HG02571 (cell line): ENCODE data around the gene TENM3.

Source experiments
- ATAC-seq: cut with Tn5 transposase; IDR thresholded peaks from one replicate; pipeline ENCODE4 v1.9.1; 2021; ENCODE audit warnings: mild to moderate bottlenecking, moderate library complexity; ENCODE audit not compliant: unreplicated experiment

Gene TENM3

DNA sequence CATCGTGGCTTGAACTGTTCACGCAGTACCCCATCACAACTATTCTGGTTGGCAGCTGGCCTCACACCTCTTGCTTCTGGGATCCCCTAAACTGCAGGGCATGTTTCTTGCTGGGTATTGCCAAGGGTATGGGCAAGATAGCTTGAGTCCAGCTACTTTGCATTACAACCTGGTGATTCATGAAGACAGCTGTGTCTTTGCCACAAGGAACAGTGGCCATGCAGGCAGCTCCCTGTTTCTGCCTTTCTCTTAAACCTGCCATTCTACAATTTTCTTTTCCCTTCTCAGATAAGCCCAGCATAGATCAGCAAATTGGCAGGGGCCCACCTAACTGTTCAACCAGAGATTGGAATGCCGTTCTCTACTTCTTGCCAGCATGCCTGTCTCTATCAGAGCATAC, 42.8 kb downstream of the TENM3 start:
- ATAC-seq, result no peak

DNA sequence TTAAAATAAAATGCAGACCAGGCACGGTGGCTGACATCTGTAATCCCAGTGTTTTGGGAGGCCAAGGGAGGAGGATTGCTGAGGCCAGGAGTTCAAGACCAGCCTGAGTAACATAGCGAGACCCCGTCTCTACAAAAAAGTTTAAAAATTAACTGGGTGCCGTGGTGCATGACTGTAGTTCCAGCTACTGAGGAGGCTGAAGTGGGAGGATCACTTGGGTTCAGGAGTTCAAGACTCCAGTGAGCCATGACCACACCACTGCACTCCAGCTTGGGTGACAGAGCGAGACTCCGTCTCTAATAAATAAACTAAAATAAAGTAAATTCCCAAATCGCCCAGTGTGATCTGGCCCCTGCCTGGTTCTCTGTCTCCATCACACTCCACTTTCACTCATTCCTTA, 43.7 kb downstream of the TENM3 start:
- no peak for ATAC-seq

DNA sequence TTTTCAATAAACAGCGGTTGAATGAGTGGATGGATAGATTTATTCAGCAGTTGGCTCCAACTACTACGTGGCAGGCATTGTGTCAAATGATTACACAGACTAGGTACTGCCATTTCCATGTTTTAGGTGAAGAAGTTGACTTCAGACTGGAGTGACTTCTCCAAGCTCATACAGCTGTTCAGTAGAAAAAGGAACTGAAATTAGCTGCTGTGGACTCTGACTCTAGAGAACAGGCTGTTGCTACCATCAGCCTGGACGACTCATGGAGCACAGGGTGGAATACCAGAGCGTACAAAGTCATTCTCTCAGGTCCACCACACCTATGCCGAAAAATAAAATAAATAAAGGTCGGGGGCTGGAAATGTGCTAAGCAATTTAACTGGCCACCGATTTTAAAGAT, 45.3 kb downstream of the TENM3 start:
- no peak for ATAC-seq

- ATAC-seq, result no peak
These were observed 46.6 kb downstream of the TENM3 start for GRCh38 chr4:182289809-182290208.

DNA sequence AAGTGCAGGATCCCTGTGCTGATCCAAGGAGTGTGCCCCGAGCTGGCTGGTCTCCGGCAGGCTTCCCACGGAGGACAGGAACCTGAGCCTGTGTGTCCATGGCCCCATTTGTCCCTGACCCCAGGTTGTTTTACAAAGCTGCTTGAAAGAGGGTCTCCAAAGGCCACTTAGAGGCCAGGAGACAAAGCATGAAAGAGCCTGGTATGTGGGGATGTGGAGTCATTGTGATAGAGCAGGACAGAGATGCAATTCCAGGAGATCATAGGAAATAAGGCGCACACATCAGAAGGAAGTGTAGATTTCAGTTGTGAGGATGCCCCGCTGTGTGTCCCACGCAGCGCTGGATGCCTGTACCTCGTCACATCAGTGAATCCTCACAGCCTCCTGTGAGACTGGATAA, 48.0 kb downstream of the TENM3 start:
- no peak for ATAC-seq

DNA sequence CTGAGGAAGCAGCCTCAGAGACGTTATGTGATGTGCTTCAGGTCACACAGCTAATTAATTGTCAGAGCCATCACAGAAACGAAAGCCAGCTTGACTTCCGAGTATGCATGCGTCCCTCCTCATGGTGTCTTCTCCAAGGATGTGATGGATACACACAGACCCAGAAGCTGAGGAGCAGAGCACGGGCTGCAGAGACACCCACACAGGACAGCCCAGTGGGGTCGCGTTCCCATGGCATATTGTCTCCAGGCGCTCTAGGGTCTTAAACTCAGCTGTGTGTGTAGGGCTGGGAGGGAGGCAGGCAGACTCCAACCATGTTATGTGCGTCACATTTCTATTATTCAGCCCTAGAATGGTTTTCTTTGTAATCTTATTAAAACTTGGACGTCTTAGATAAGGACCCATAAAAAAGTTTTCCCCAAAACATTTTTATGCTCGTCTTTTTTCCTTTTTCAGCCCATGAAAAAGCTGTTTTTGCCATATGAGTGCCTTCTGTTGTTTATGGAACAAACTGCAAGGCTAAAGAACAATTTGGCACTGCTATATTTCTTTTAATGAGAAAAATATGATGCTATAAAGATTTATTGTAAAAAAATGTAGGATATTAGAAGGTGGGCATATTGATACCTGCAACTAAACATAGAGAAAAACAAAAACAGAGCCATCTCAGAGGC, 48.5 kb downstream of the TENM3 start:
- ATAC-seq, result no peak

DNA sequence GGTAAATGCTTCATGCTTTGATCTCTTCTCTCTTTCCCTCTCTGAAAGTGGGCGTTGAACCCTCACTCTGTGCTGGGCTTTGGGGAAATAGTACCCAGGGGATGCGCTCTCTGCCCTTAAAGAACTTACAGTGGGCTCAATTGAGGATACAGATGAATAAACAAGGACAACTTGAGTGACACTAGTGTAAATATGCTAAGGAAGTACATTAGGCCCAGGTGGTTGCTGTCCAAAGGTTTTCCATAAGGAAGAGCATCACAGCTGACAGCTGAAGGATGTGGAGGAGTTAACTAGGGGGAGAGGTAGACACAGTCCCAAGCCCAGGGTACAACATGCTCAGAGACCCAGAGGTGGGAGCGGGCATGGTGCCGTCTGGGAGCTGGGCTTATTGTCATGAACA, 49.4 kb downstream of the TENM3 start:
- ATAC-seq, result no peak

- no peak for ATAC-seq
These were observed 50.6 kb downstream of the TENM3 start for GRCh38 chr4:182293691-182294255.

GRCh38 chr4:182294451-182294850, 51.2 kb downstream of the TENM3 start:
- no peak for ATAC-seq

- ATAC-seq, result no peak
These were observed 54.5 kb downstream of the TENM3 start for GRCh38 chr4:182297659-182298058.

GRCh38 chr4:182301736-182302135, 58.5 kb downstream of the TENM3 start:
- ATAC-seq, result no peak

- ATAC-seq, result no peak
These were observed 60.6 kb downstream of the TENM3 start for GRCh38 chr4:182303847-182304246.

DNA sequence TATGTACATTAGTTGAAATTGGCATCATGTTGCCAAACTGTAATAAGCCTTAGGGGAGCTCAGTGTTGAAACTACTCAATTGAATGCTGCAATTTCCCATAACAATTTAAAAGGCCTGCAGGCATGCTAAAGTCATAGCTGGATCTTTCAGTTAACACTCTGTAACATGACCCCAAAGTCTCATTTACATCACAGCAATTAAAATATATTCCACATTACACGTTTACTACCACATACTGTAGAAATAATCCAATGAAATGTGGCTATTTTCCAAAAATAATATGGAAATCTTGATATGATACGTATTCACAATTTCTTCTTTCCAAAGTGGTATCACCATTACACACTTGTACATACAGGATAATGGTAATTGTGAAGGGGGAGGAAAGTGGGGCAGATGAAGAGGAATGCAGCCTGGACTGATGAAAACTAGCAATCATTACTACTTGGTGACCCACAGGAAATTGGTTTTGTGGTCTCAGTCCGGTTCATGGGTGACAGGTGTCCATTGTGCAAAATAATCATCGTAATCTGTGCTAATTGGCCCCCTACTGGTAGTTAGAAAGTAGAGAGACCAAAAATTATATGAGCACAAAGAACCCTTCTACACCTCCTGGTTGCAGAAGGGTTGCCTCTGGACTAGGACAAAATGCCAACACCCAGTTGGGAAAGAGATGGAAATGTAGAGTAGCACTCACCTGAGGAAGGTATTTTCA, 63.7 kb downstream of the TENM3 start:
- no peak for ATAC-seq

DNA sequence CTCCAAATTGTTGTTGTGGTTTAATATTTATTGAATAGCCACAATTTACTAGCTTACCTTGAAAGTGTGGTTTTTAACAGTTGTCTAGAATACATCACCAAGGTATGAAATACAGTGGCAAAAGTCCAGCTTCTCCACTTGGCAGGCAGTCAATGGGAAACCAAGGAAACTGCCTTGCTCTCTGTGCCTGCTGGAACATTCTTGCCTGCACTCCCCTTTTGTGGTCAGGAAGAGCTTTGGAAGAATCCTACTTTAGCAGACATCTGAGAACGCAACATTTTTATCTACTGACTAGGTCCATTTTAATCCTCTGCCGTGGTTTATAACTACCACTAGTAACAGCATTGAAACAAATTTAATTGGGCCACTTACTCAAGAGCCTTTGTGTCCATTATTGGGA, 64.5 kb downstream of the TENM3 start:
- no peak for ATAC-seq

- no peak for ATAC-seq
These were observed 66.7 kb downstream of the TENM3 start for GRCh38 chr4:182309877-182310276.

DNA sequence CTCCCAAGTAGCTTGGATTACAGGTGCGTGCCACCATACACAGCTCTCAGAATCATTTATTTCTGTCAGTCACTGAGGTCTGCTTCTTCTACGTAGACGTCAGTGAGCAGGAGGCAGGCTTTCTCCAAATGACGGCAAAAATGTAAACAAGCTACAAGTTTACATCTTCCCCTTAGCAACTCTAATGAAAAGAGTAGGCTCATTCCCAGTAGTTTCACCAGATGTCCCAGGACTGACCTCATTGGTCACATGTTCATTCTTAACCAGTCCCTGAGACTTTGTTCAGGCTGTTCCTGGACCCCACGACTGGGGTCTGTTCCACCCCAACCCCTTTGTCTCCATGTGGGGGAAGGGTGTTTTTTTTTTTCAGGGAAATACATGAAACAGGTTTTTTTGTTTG, 67.1 kb downstream of the TENM3 start:
- no peak for ATAC-seq

- no peak for ATAC-seq
These were observed 67.8 kb downstream of the TENM3 start for GRCh38 chr4:182310962-182311361.

DNA sequence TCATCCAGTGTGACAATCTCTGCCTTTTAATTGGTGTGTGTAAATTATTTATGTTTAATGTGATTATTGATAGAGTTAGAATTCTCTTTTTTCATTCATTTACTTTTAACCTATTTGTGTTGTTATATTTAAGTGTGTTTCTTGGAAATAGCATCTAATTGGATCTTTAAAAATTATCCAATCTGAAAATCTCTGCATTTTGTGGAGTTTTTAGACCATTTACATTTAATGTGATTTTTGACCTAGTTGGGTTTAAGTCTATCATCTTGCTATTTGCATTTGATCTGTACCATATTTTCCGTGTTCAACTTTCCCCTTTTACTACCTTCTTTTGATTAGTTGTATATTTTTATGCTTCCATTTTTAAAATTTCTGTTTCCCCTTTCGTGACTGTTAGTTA, 71.3 kb downstream of the TENM3 start:
- no peak for ATAC-seq

DNA sequence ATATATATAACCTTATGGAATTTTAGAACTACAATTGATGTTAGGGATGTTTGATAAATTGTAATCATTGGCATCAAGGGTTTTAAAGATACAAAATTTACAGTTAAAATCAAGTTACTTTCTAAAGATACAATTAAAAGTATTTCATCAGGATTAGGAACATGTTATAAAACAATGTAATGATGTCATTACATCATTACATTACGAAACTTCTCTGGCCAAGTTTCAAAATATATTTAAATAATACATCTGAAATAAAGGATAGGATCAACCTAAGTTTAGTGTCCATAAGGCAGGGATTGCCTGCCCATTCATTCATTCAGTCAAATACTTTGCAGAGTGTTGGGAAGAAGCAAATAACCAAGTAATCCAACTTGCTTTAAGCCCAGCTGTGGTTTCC, 75.1 kb downstream of the TENM3 start:
- no peak for ATAC-seq

GRCh38 chr4:182320092-182320491, 76.9 kb downstream of the TENM3 start:
- no peak for ATAC-seq

- no peak for ATAC-seq
These were observed 77.4 kb downstream of the TENM3 start for GRCh38 chr4:182320580-182320979.

DNA sequence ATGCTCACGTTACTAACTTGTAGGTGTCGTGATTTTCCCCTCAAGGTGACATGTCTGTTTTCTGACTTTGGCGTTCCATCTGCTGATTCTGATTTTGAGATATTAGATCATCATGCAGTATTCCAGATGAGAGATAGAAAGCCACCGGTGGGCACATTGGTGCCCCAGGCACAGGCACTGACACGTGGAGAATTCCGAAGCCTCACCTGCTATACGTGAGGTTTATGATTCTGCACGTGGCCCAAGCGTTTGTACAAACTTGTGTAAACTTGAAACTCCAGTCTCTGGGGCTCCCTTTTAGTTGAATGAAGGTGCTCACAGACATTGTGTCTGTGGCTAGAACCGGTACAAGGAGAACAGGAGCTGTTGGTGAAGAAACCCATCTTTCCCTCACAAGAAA, 81.1 kb downstream of the TENM3 start:
- no peak for ATAC-seq
